HG02970 (cell line): Measurements from ENCODE around the gene SYNPR.
A peak's percentile ranks its signal among the peaks of the same experiment; 100 is the strongest.

Experiments
- ATAC-seq: cut with Tn5 transposase; IDR thresholded peaks from one replicate; pipeline ENCODE4 v1.9.1; 2021; ENCODE audit warnings: mild to moderate bottlenecking, moderate library complexity, moderate number of reproducible peaks; ENCODE audit not compliant: unreplicated experiment, low FRiP score

The SYNPR gene

GRCh38 chr3:63303238-63303637, 25.1 kb downstream of the SYNPR start:
- ATAC-seq = no peak

GRCh38 chr3:63304421-63304820, 26.3 kb downstream of the SYNPR start:
- ATAC-seq = no peak

- ATAC-seq = no peak
Measured at GRCh38 chr3:63308072-63308471, 30.0 kb downstream of the SYNPR start.

GRCh38 chr3:63309768-63310167, 31.7 kb downstream of the SYNPR start:
- ATAC-seq = no peak

GRCh38 chr3:63323766-63324165, 45.7 kb downstream of the SYNPR start:
- ATAC-seq = no peak

GRCh38 chr3:63324621-63325020, 46.5 kb downstream of the SYNPR start:
- no peak for ATAC-seq

- ATAC-seq = no peak
Measured at GRCh38 chr3:63325386-63325785, 47.3 kb downstream of the SYNPR start.

- ATAC-seq = no peak
Measured at GRCh38 chr3:63328365-63328764, 50.3 kb downstream of the SYNPR start.

GRCh38 chr3:63331520-63331919, 53.4 kb downstream of the SYNPR start:
- ATAC-seq = no peak

GRCh38 chr3:63333815-63334214, 55.7 kb downstream of the SYNPR start:
- no peak for ATAC-seq

GRCh38 chr3:63338351-63338750, 60.2 kb downstream of the SYNPR start:
- ATAC-seq = no peak

GRCh38 chr3:63343674-63344073, 65.6 kb downstream of the SYNPR start:
- no peak for ATAC-seq

GRCh38 chr3:63344661-63345060, 66.6 kb downstream of the SYNPR start:
- no peak for ATAC-seq

GRCh38 chr3:63349583-63350573, 71.8 kb downstream of the SYNPR start:
- no peak for ATAC-seq

GRCh38 chr3:63351159-63352007, 73.3 kb downstream of the SYNPR start:
- peak; percentile 65 for ATAC-seq

GRCh38 chr3:63352008-63352279, 73.8 kb downstream of the SYNPR start:
- no peak for ATAC-seq

- ATAC-seq = no peak
Measured at GRCh38 chr3:63353383-63353782, 75.3 kb downstream of the SYNPR start.

- no peak for ATAC-seq
Measured at GRCh38 chr3:63354160-63354559, 76.1 kb downstream of the SYNPR start.

GRCh38 chr3:63355809-63356208, 77.7 kb downstream of the SYNPR start:
- ATAC-seq = no peak

GRCh38 chr3:63364495-63364894, 86.4 kb downstream of the SYNPR start:
- no peak for ATAC-seq

- no peak for ATAC-seq
Measured at GRCh38 chr3:63364910-63365309, 86.8 kb downstream of the SYNPR start.

- ATAC-seq = no peak
Measured at GRCh38 chr3:63365671-63366070, 87.6 kb downstream of the SYNPR start.
